Thyroid gland (tissue), 4 donors: ENCODE measurements around the gene KCNH1. TPM values are rescaled to one million over a fixed set of nuclear protein-coding genes. Genes with fewer than 3 reads are reported as not detected.

ENCODE experiments used
- DNase-seq, 2 donors: peaks; one replicate each; pipeline ENCODE4 v3.0.0-alpha.2; 2019
- H3K27ac ChIP-seq, 3 donors: fragments of 200-600 bp; sonication (generic); 1 replicate in 2 of 3; 2 replicates in 1 of 3; pipeline ENCODE4 v1.5.1; 2016 to 2019; ENCODE audit warnings: mild to moderate bottlenecking in 1 of 3, moderate library complexity in 1 of 3
- H3K27me3 ChIP-seq: fragments of 200-600 bp; sonication (generic); one replicate; pipeline ENCODE4 v1.5.1; 2019
- H3K36me3 ChIP-seq, 2 donors: fragments of 200-600 bp; sonication (generic); one replicate each; pipeline ENCODE4 v1.5.1; 2016 to 2019
- H3K4me1 ChIP-seq, 2 donors: fragments of 200-600 bp; sonication (generic); one replicate each; pipeline ENCODE4 v1.5.1; 2017 to 2019
- H3K4me3 ChIP-seq, 3 donors: fragments of 200-600 bp; sonication (generic); replicated peaks in 1 of 3; 1 replicate in 2 of 3; 2 replicates in 1 of 3; pipeline ENCODE4 v1.5.1; 2016; ENCODE audit warnings: mild to moderate bottlenecking in 1 of 3
- H3K9me3 ChIP-seq: fragments of 200-600 bp; sonication (generic); one replicate; pipeline ENCODE4 v1.5.1; 2017
- CTCF ChIP-seq, 6 experiments: fragments of 200-600 bp in 3 of 6; fragments of 450-650 bp in 3 of 6; sonication (generic) in 3 of 6; IDR thresholded peaks; one replicate each; pipeline ENCODE4 v1.5.1; 2016 to 2019; ENCODE audit warnings: antibody characterized with exemption in 6 of 6, mild to moderate bottlenecking in 2 of 6, inconsistent platforms in 1 of 6, moderate library complexity in 1 of 6
- POLR2A ChIP-seq, 2 donors: fragments of 450-650 bp; IDR thresholded peaks; one replicate each; pipeline ENCODE4 v1.6.1; 2017; ENCODE audit warnings: antibody characterized with exemption in 2 of 2, mild to moderate bottlenecking in 2 of 2, moderate library complexity in 1 of 2
- WGBS, 2 donors: methylation state at CpG; one replicate each; pipeline ENCODE4 v1.1.5; 2017; 5-methylcytosine and 5-hydroxymethylcytosine counted together
- intact Hi-C: fragments of 100-400 bp; cut with DNase I; formaldehyde crosslinking; loops from one replicate; pipeline ENCODE4 v1.15.1; 2023
- total RNA-seq, 4 donors: library from RNA; depleted of rRNA; stranded (reverse); fragments of >200 nt; gene quantifications; one replicate each; pipeline ENCODE4 v1.2.3, GENCODE V29; 2016

KCNH1 gene
- total RNA-seq, 4 donors from 2014 or later: 1.3 TPM; not detected in 2

DNA sequence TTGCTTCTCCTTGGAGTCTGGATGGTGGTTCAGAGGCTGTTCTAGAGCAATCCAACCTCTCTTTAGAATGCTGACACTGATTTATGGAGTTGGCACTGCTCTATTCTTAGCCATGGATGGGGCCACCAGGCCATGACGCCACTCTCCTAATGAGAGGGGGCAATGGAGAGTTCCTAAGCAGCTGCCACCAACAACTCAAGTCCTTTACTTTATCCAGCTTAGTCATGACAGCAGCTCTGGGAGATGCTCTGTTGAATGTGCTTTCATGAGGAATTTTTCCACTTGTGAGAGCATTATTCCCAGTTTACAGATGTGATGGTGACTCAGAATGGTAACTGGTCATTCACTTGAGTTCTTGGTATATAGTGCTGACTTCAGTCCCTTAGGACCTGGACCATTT is 438.9 kb downstream of the KCNH1 start:
- Histone ChIP-seq H3K36me3 (no peaks in the 10 kb centered on the region), H3K4me1 (peaks cover 0 to under 1% of the 10 kb centered on the region in 2 donors), H3K27me3 (no peaks in the 10 kb centered on the region), H3K4me3 (no peak overlapping the region), H3K9me3 (no peaks in the 10 kb centered on the region), H3K27ac (no peak overlapping the region)
- no peak for DNase-seq
- WGBS, 2 donors: 77 to 87% methylated on average over 1 of the region's 1 CpG
- TF ChIP-seq CTCF (IDR thresholded peaks at IDR 0.05): no peak
- TF ChIP-seq POLR2A (IDR thresholded peaks at IDR 0.05): no peak
- intact Hi-C loops: no loop called here

GRCh38 chr1:210692796-210693195 is 441.2 kb downstream of the KCNH1 start:
- no peak for DNase-seq
- Histone ChIP-seq H3K27ac (no peak overlapping the region), H3K27me3 (no peaks in the 10 kb centered on the region), H3K4me3 (no peak overlapping the region), H3K9me3 (no peaks in the 10 kb centered on the region), H3K4me1 (peaks cover 0 to 7% of the 10 kb centered on the region in 2 donors), H3K36me3 (no peaks in the 10 kb centered on the region)
- WGBS, 2 donors: 77 to 85% methylated on average over 7 of the region's 7 CpGs
- intact Hi-C loops: no loop called here
- TF ChIP-seq CTCF (IDR thresholded peaks at IDR 0.05): no peak
- no peak for TF ChIP-seq POLR2A (IDR thresholded peaks at IDR 0.05)

DNA sequence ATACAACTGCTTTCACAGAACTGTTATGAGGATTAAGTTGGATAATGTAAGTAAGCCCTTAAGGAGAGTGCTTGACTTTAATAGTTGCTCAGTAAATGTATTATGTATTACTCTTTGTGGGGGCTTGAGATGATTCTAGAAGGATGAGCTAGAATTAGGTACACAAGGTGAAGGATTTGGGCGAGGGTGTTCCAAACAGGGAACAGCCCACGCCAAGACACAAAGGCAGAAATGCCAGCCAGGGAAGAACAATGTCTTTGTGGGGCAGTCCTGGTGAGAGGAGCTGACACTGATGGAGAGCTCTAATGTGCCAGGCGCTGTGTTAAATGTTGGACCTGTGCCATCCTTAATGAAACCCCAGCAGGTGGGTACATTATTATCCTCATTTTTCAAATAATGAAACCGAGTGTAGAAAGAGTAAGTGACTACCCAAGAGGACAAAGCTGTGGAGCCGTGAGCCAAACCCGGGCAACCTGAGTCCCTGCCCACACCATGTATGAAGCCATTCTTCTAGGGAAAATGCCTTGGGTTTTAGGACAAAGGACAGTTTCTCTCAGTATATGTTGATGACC is 442.8 kb downstream of the KCNH1 start:
- Histone ChIP-seq H3K9me3 (no peaks in the 10 kb centered on the region), H3K4me1 (peaks cover 0 to 7% of the 10 kb centered on the region in 2 donors), H3K36me3 (no peaks in the 10 kb centered on the region), H3K27ac (no peak overlapping the region), H3K27me3 (no peaks in the 10 kb centered on the region), H3K4me3 (no peak overlapping the region)
- intact Hi-C loops: no loop called here
- TF ChIP-seq CTCF (IDR thresholded peaks at IDR 0.05) (no peak), POLR2A (IDR thresholded peaks at IDR 0.05) (no peak)
- whole genome bisulfite sequencing, 2 donors: 95 to 96% methylated on average over 6 of the region's 6 CpGs
- DNase-seq: no peak

DNA sequence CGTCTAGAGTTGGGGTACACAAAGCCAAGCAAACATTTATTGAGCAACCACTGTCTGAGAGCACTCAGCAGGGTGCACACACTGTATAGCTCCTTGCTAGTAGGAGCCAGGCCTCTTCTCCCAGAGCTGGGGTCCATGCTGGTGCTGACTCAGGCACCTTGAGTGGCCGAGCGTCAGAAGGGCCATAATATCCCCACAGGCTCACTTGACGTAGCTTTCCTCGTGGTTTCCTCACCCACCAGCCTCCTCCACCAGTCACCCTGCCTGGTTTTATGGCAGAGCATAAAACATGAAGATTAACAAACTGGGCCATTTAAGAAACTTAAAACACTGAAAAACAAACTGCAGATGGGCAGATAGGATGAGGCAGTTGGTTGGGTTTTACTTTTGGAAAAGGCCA is 443.7 kb downstream of the KCNH1 start:
- Histone ChIP-seq H3K4me1 (peaks cover 0 to 7% of the 10 kb centered on the region in 2 donors), H3K36me3 (no peaks in the 10 kb centered on the region), H3K27ac (no peak overlapping the region), H3K4me3 (no peak overlapping the region), H3K27me3 (no peaks in the 10 kb centered on the region), H3K9me3 (no peaks in the 10 kb centered on the region)
- no peak for DNase-seq
- TF ChIP-seq POLR2A (IDR thresholded peaks at IDR 0.05) (no peak), CTCF (IDR thresholded peaks at IDR 0.05) (no peak)
- intact Hi-C loops: no loop called here
- WGBS, 2 donors: 92 to 94% methylated on average over 5 of the region's 5 CpGs

GRCh38 chr1:210689826-210690225 is 444.1 kb downstream of the KCNH1 start:
- peak; percentile 52 to 62 for DNase-seq
- Histone ChIP-seq H3K4me3 (no peak overlapping the region), H3K36me3 (no peaks in the 10 kb centered on the region), H3K4me1 (peaks cover 0 to 7% of the 10 kb centered on the region in 2 donors), H3K27ac (no peak overlapping the region), H3K9me3 (no peaks in the 10 kb centered on the region), H3K27me3 (no peaks in the 10 kb centered on the region)
- intact Hi-C loops: no loop called here
- TF ChIP-seq CTCF (IDR thresholded peaks at IDR 0.05) (no peak), POLR2A (IDR thresholded peaks at IDR 0.05) (no peak)
- WGBS, 2 donors: 39 to 46% methylated on average over 3 of the region's 3 CpGs
